HepG2 (cell line): ENCODE measurements around the gene NEDD8. TPM values are rescaled to one million over a fixed set of nuclear protein-coding genes. Genes with fewer than 3 reads are reported as not detected.
A peak's percentile ranks its signal among the peaks of the same experiment; 100 is the strongest.

Experiments
- ARNT ChIP-seq: fragments of 450-650 bp; IDR thresholded peaks from 2 replicates; pipeline ENCODE4 v1.6.1; 2017
- ATM ChIP-seq: fragments of 450-650 bp; IDR thresholded peaks from 2 replicates; pipeline ENCODE4 v1.7.1; 2017; ENCODE audit warnings: mild to moderate bottlenecking, borderline replicate concordance
- EEA1 ChIP-seq: sonication (generic); formaldehyde crosslinking; IDR thresholded peaks from 2 replicates; pipeline ENCODE4 v1.5.1; 2020; ENCODE audit warnings: mild to moderate bottlenecking, missing genetic modification reagents, borderline replicate concordance
- REPIN1 ChIP-seq: sonication (generic); formaldehyde crosslinking; IDR thresholded peaks from 2 replicates; pipeline ENCODE4 v1.8.0; 2022; ENCODE audit warnings: missing genetic modification reagents, low read depth, mild to moderate bottlenecking, borderline replicate concordance
- SMAD3 ChIP-seq: sonication (generic); formaldehyde crosslinking; IDR thresholded peaks from 2 replicates; pipeline ENCODE4 v1.4.0; 2020; ENCODE audit warnings: missing genetic modification reagents
- TMF1 ChIP-seq: sonication (generic); formaldehyde crosslinking; IDR thresholded peaks from 2 replicates; pipeline ENCODE4 v1.8.1; 2022; ENCODE audit warnings: low read depth, missing genetic modification reagents
- YEATS4 ChIP-seq: sonication (generic); formaldehyde crosslinking; IDR thresholded peaks from 2 replicates; pipeline ENCODE4 v1.4.0; 2020; ENCODE audit warnings: missing genetic modification reagents, borderline replicate concordance
- ZFP1 ChIP-seq: IDR thresholded peaks from 2 replicates; pipeline ENCODE4 v1.6.1; 2016
- ZNF17 ChIP-seq: sonication (generic); formaldehyde crosslinking; IDR thresholded peaks from 2 replicates; pipeline ENCODE4 v1.5.0; 2020; ENCODE audit warnings: mild to moderate bottlenecking, missing genetic modification reagents
- ZNF232 ChIP-seq: sonication (generic); formaldehyde crosslinking; IDR thresholded peaks from 2 replicates; pipeline ENCODE4 v1.4.0; 2020; ENCODE audit warnings: missing genetic modification reagents, borderline replicate concordance
- ZNF326 ChIP-seq: sonication (generic); formaldehyde crosslinking; IDR thresholded peaks from 2 replicates; pipeline ENCODE4 v1.4.0; 2020; ENCODE audit warnings: missing genetic modification reagents, borderline replicate concordance
- ZNF331 ChIP-seq: sonication (generic); formaldehyde crosslinking; IDR thresholded peaks from 2 replicates; pipeline ENCODE4 v1.4.0; 2020; ENCODE audit warnings: missing genetic modification reagents
- ZNF441 ChIP-seq: sonication (generic); formaldehyde crosslinking; IDR thresholded peaks from 2 replicates; pipeline ENCODE4 v1.7.0; 2021; ENCODE audit warnings: missing genetic modification reagents, borderline replicate concordance
- ZNF563 ChIP-seq: sonication (generic); formaldehyde crosslinking; IDR thresholded peaks from 2 replicates; pipeline ENCODE4 v1.8.0; 2022; ENCODE audit warnings: mild to moderate bottlenecking, moderate library complexity, missing genetic modification reagents
- ZNF619 ChIP-seq: sonication (generic); formaldehyde crosslinking; IDR thresholded peaks from 2 replicates; pipeline ENCODE4 v1.4.0; 2020; ENCODE audit warnings: mild to moderate bottlenecking, missing genetic modification reagents
- ZNF850 ChIP-seq: sonication (generic); formaldehyde crosslinking; conservative IDR thresholded peaks from 2 replicates; pipeline ENCODE4 v1.9.0; 2021; ENCODE audit warnings: mild to moderate bottlenecking, missing genetic modification reagents
- polyA plus RNA-seq, 8 experiments: library from polyadenylated mRNA; depleted of rRNA in 3 of 8; stranded (reverse) in 7 of 8; unstranded in 1 of 8; fragments of >200 nt; fragmentation: Illumina TruSeq in 4 of 8; extraction: Trizol in 4 of 8; gene quantifications; 2 replicates each; pipeline versions ENCODE4 v1.2.1 to v1.2.3, GENCODE V29; 2011 to 2016; ENCODE audit warnings: low read depth in 4 of 8, missing spikeins in 1 of 8, mixed read lengths in 1 of 8; ENCODE audit not compliant: insufficient read depth in 1 of 8
- total RNA-seq, 5 experiments: library from RNA; depleted of rRNA; stranded (reverse); fragments of >200 nt; fragmentation: Illumina TruSeq; extraction: Trizol; gene quantifications; 2 replicates each; pipeline ENCODE4 v1.2.3, GENCODE V29; 2016; ENCODE audit warnings: low read depth in 1 of 5
- TF ChIP-seq, protein P1 (sequence below): fragments of 450-650 bp; IDR thresholded peaks from 2 replicates; pipeline ENCODE4 v1.6.1; 2017
- TF ChIP-seq, protein P2 (sequence below): sonication (generic); formaldehyde crosslinking; IDR thresholded peaks from 2 replicates; pipeline ENCODE4 v1.9.0; 2021; ENCODE audit warnings: missing genetic modification reagents, mild to moderate bottlenecking, borderline replicate concordance
- TF ChIP-seq, protein P3 (sequence below): IDR thresholded peaks from 2 replicates; pipeline ENCODE4 v1.6.1; 2016
- TF ChIP-seq, protein P4 (sequence below): sonication (generic); formaldehyde crosslinking; conservative IDR thresholded peaks from 2 replicates; pipeline ENCODE4 v1.5.0; 2020; ENCODE audit warnings: missing genetic modification reagents
- TF ChIP-seq, protein P5 (sequence below): fragments of 450-650 bp; IDR thresholded peaks from 2 replicates; pipeline ENCODE4 v1.6.1; 2016
- TF ChIP-seq, protein P6 (sequence below): sonication (generic); formaldehyde crosslinking; IDR thresholded peaks from 2 replicates; pipeline ENCODE4 v1.8.1; 2023; ENCODE audit warnings: mild to moderate bottlenecking, moderate library complexity, missing genetic modification reagents

The NEDD8 gene
- total and polyA plus RNA-seq, 2 of the 13 experiments (the other 11 are each of a cell fraction or from before 2014, with no cell fraction given): 535 to 713 TPM

DNA sequence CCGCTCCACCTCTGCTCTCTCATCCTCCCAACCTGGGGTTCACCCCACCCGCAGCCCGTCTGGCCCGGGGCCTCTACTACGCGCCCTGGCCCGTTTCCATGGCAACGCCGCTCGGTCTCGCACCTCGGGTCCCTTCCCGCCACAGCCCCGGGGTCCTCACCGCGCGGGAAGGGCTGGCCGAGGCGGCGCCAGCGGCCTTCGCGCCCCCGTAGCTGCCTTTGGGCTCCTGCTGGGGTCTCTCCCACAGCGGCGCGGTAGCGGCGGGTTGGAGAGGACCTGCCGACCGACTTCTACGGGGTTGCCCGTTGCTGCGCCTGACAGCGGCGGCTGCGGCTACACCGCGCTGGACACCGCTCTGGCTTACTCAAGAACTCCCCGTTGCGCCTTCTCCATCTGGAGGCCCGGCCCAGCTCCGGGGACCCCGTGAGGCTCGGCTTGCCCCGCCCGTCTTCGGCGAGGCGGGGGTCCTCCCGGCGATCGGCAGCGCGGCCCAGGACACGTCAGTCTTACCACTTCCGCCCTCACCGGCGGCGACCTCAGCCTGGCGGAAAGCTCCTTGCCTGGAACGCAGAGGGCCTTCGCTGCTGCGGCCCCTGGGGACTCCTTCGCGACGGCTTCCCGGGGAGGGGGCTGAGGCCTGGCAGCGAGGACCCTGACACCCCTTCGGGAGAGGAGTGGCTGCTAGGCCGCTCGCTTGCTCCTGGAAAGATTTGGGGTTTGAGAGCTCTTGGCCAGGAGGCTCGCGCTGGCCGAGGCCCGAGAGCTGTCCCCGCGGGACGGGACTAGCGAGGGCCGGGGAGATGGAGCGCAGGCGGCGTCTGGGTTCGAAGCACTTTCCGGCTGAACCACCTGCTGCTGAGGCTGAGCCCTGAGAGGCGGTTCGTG is 36.7 kb downstream of the NEDD8 start, which contains the start of gene TM9SF1 (continued):
- TF ChIP-seq, protein P1, sequence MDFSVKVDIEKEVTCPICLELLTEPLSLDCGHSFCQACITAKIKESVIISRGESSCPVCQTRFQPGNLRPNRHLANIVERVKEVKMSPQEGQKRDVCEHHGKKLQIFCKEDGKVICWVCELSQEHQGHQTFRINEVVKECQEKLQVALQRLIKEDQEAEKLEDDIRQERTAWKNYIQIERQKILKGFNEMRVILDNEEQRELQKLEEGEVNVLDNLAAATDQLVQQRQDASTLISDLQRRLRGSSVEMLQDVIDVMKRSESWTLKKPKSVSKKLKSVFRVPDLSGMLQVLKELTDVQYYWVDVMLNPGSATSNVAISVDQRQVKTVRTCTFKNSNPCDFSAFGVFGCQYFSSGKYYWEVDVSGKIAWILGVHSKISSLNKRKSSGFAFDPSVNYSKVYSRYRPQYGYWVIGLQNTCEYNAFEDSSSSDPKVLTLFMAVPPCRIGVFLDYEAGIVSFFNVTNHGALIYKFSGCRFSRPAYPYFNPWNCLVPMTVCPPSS: no peak
- peak; percentile 99 for TF ChIP-seq REPIN1 (CRISPR knock-in tag)
- TF ChIP-seq ZNF232 (CRISPR knock-in tag): peak; percentile 96
- TF ChIP-seq, protein P2, sequence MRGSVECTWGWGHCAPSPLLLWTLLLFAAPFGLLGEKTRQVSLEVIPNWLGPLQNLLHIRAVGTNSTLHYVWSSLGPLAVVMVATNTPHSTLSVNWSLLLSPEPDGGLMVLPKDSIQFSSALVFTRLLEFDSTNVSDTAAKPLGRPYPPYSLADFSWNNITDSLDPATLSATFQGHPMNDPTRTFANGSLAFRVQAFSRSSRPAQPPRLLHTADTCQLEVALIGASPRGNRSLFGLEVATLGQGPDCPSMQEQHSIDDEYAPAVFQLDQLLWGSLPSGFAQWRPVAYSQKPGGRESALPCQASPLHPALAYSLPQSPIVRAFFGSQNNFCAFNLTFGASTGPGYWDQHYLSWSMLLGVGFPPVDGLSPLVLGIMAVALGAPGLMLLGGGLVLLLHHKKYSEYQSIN (CRISPR knock-in tag): no peak
- TF ChIP-seq, protein P3, sequence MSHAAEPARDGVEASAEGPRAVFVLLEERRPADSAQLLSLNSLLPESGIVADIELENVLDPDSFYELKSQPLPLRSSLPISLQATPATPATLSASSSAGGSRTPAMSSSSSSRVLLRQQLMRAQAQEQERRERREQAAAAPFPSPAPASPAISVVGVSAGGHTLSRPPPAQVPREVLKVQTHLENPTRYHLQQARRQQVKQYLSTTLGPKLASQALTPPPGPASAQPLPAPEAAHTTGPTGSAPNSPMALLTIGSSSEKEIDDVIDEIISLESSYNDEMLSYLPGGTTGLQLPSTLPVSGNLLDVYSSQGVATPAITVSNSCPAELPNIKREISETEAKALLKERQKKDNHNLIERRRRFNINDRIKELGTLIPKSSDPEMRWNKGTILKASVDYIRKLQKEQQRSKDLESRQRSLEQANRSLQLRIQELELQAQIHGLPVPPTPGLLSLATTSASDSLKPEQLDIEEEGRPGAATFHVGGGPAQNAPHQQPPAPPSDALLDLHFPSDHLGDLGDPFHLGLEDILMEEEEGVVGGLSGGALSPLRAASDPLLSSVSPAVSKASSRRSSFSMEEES (CRISPR knock-in tag): peak; percentile 67; the same call in 1 of the 2 replicates
- peak; percentile 100 for TF ChIP-seq YEATS4
- TF ChIP-seq, protein P4, sequence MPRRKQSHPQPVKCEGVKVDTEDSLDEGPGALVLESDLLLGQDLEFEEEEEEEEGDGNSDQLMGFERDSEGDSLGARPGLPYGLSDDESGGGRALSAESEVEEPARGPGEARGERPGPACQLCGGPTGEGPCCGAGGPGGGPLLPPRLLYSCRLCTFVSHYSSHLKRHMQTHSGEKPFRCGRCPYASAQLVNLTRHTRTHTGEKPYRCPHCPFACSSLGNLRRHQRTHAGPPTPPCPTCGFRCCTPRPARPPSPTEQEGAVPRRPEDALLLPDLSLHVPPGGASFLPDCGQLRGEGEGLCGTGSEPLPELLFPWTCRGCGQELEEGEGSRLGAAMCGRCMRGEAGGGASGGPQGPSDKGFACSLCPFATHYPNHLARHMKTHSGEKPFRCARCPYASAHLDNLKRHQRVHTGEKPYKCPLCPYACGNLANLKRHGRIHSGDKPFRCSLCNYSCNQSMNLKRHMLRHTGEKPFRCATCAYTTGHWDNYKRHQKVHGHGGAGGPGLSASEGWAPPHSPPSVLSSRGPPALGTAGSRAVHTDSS (CRISPR knock-in tag): peak; percentile 20; the same call in 1 of the 2 replicates
- peak; percentile 94 for TF ChIP-seq ZNF441
- TF ChIP-seq ZNF326: peak; percentile 87
- peak; percentile 99 for TF ChIP-seq TMF1 (CRISPR knock-in tag)
- peak; percentile 99 for TF ChIP-seq SMAD3 (CRISPR knock-in tag)
- TF ChIP-seq ZNF850: no peak
- TF ChIP-seq, protein P5, sequence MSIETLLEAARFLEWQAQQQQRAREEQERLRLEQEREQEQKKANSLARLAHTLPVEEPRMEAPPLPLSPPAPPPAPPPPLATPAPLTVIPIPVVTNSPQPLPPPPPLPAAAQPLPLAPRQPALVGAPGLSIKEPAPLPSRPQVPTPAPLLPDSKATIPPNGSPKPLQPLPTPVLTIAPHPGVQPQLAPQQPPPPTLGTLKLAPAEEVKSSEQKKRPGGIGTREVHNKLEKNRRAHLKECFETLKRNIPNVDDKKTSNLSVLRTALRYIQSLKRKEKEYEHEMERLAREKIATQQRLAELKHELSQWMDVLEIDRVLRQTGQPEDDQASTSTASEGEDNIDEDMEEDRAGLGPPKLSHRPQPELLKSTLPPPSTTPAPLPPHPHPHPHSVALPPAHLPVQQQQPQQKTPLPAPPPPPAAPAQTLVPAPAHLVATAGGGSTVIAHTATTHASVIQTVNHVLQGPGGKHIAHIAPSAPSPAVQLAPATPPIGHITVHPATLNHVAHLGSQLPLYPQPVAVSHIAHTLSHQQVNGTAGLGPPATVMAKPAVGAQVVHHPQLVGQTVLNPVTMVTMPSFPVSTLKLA: 0 out of 2 replicates have a peak, but pooled peaks have one; percentile 25
- TF ChIP-seq ZNF563: peak; percentile 100
- peak; percentile 100 for TF ChIP-seq ZNF619
- peak; percentile 99 for TF ChIP-seq EEA1 (CRISPR knock-in tag)
- TF ChIP-seq ATM: no peak
- no peak for TF ChIP-seq ZNF17
- TF ChIP-seq ARNT: no peak
- TF ChIP-seq ZFP1 (CRISPR knock-in tag): peak; percentile 82; the same call in 1 of the 2 replicates
- TF ChIP-seq ZNF331: peak; percentile 94
- TF ChIP-seq, protein P6, sequence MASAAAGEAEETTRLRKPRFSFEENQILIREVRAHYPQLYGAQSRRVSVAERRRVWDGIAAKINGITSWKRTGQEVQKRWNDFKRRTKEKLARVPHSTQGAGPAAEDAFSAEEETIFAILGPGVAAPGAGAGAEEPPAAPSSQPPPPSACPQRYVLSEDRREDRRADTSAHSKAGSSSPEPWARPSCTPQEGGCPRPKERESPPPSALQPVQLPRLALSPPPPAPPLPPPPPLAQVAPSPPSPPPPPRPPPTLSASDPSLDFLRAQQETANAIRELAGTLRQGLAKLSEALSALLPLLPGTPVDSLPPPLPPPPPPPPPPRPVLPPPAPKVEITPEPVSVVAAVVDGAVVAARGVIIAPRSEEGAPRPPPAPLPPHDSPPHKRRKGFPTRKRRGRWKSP (CRISPR knock-in tag): no peak
